Measurements from ENCODE around the gene H1-8.

GRCh38 chr3:129506231-129506742 lies 36.7 kb upstream of the H1-8 start:
- TF ChIP-seq CTCF (IDR thresholded peaks at IDR 0.05 in 2 of 3, conservative IDR thresholded peaks at IDR 0.05 in 1 of 3; ENCODE audit: borderline replicate concordance in 1 of 3, insufficient read depth in 1 of 3, low read depth in 2 of 3, low read length in 2 of 3), result no peak
- no peak for TF ChIP-seq TCF7L2 (IDR thresholded peaks at IDR 0.05; ENCODE audit: borderline replicate concordance, extremely low read depth, insufficient read depth, insufficient read length)
- TF ChIP-seq POLR2AphosphoS5 (IDR thresholded peaks at IDR 0.05; ENCODE audit: low read depth, low read length), result no peak
- TF ChIP-seq CBX3 (IDR thresholded peaks at IDR 0.05; ENCODE audit: low read depth), result no peak
- no peak for TF ChIP-seq POLR2A (IDR thresholded peaks at IDR 0.05; ENCODE audit: borderline replicate concordance, extremely low read depth, insufficient read depth, insufficient read length)
- no peak for TF ChIP-seq ZBTB33 (IDR thresholded peaks at IDR 0.05; ENCODE audit: extremely low read depth, insufficient replicate concordance, low read length)
